HG03439 (cell line): ENCODE results near the gene L2HGDH.
"Not testable (repeated sequence)": the region's sequence is repeated elsewhere in the genome, so short reads cannot be mapped to it uniquely, and the experiment has no call there.

Source experiments
- ATAC-seq: cut with Tn5 transposase; IDR thresholded peaks from one replicate; pipeline ENCODE4 v1.9.1; 2021; ENCODE audit warnings: mild to moderate bottlenecking, moderate library complexity; ENCODE audit not compliant: unreplicated experiment

The L2HGDH gene

DNA sequence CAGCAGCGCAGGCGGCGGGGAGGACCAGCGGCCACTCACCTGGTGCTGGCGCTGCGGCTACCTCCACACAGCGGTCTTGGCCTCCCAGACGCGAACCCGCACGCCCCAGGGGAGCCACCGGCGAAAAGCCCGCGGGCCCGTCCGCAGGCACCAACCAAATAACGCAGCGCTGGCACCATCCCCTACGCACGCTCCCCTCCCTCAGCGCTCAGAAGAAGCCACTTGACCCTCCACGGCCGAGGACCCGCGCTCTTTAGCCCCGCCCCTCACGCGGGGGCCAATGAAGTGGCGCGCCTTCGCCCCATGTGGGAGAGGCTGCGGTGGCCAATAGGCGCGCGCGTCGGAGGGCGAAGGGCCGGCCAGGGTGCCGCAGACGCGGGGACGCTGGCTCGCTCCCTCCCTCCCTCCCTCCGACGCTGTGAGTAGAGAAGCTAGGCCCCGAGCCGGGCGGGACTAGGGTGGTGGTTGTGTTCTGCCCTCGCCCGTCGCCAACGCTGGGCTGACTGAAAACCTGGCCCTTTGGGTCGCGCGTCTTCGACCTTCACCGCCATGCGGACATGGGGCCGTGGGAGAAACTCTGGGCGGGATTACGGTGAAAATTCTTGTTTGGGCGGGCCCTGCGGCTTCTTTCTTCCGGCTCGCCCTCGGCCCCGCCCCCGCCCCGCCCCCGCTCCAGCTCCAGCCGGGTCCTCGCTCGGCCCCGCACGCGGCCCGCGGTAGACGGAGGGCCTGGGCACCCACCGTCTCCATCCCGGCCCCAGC, at the start of gene L2HGDH, which contains the start of gene DMAC2L:
L2HGDH (minus strand) TSS at position 258 of the 762 bp plus-strand sequence; CDS start at position 179, 79 bp downstream.
DMAC2L (plus strand) TSS at position 353 of the 762 bp plus-strand sequence. CDS start 9,164 bp downstream, outside the sequence.
- ATAC-seq: peak; percentile 94

DNA sequence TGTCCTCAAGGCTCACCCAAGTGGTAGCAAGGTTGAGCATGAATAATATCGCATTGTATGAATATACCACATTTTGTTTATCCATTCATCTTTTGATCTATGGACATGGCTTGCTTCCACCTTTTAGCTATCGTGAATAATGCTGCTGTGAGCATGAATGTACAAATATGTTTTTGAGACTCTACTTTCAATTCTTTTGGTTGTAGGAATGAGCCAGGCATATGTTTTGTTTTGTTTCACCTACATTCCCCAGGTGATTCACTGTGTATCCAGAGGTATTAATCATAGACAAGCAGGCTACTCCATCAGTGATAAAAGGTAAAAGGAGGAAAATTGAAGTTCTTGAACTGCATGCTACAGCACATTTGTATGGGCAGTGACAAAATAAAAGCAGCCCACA, 48.8 kb upstream of the L2HGDH start:
- ATAC-seq: no peak

GRCh38 chr14:50360093-50360492, 48.1 kb upstream of the L2HGDH start:
- ATAC-seq: no peak

DNA sequence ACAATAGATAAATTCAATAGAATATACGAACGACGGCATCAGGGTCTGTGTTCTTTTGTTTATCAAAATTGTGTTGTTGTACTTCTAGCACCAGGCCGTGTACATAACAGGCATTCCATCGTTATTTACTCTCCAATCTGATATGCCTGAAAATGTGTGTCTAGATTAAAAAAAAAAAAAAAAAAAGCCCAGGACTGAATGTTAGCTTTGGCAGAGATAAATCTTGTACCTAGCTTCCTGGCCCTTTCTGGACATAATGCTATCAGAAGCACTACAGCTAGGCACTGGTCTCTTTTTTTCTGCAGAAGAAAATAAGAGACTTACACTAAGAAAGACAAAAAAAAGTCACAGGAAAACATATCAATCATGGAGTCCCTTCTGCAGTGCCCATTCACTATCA, 47.6 kb upstream of the L2HGDH start:
- ATAC-seq: no peak

DNA sequence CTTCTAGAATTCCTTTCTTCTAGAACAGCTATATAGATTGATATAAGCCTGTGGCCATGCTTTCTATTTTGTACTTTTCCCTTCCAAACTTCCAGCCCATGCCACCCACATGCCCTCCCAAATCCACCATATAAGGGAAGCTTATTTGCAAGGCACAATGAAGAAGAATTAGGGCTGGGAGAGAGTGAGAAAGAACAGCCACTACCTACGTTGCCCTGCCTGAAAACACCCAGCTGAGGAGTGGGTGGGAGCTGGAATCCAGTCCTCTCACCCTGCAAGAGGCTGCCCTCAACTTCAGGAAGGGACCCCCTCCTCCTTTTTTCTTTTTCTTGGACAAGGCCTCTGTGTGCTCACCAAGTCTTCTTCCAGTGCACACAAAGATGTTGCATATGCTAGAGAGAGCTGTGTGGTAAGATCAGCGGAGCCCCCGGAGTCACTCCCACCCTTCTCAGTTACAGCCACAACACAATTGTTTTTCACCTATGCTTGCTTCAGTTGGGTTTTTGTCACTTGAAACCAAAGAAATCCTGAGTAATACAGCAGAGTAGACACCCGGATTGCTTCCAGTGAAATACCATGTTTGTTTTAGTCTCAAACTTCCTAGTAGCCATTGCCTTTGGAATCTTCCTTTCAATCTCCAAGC, 45.8 kb upstream of the L2HGDH start:
- no peak for ATAC-seq

GRCh38 chr14:50357124-50357523, 45.1 kb upstream of the L2HGDH start:
- ATAC-seq: no peak

- not testable (repeated sequence) for ATAC-seq
These were observed 44.3 kb upstream of the L2HGDH start for GRCh38 chr14:50356283-50356682.

GRCh38 chr14:50355692-50356091, 43.7 kb upstream of the L2HGDH start:
- ATAC-seq: no peak

DNA sequence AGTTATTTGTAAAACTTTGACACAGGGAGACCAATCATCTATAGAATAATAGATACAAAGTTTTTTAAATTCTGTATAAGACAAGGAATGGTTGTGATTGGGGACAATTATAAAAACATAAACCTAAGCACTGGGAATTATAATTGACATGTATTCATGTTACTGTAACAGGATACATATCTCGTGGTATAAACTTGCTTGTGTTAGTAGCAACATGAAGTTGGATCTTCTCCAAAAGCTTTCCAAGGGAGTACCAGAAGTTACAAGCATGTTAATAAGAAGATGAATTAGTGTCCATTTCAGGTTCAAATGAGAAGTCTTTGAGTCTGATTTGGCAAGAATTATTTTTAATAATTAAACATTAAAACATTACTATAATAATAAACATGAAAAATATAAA, 42.5 kb upstream of the L2HGDH start:
- ATAC-seq: no peak

GRCh38 chr14:50353126-50353525, 41.1 kb upstream of the L2HGDH start:
- no peak for ATAC-seq

DNA sequence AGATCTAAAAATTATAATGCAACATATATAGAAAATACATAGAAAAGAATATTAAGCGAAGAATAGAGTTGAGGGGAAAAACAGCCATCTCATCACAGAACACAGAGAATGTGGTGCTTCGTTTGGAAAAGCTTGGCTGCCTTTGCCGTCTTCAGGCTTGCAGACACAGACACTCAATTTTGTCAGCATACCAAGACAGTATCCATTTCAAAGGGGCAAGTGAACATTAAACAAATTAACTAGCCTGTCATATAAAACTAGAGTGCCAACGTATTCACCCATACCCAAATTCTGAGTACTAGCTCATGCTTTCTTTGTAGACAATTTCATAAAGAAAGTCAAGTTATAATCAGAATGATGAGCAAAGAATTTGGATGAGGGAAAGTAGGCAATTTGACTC, 40.6 kb upstream of the L2HGDH start:
- no peak for ATAC-seq

DNA sequence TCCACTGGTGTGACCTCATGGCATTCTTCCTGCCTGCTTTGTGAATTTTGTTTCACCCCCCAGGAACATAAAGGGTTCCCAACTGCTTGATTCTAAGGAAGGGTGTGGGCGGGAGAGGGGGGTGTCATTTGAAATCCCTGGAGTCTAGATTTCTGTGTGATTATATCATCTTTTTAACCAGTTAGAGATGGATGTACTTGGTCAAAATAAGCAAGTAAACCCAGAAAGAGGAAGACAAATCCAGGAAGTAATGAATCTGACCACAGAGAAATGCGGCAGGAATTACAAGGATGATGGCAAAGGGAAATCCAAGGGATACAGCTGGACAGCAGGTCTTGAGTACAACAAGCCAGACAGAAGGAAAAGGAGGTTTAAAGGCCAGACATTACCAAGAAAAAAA, 38.9 kb upstream of the L2HGDH start:
- ATAC-seq: no peak

DNA sequence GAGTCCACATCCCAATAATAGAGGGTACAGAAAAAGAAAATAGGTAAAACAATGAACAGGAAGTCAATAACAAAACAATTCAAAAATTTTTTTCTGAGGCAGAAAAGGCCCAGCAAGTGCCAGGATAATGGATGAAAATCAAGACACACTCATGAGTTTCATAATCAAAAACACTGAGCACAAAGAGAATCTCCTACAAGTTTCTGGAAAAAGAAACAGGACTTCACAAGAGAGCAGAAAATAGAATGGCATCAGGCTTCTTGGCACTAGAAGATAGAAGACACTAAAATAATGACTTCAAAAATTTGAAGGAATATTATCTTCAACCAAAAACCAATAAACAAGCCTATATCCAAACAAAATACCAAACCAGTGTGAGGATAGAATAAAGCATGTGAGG, 36.9 kb upstream of the L2HGDH start:
- ATAC-seq: no peak

- ATAC-seq: no peak
These were observed 35.5 kb upstream of the L2HGDH start for GRCh38 chr14:50347521-50347920.

GRCh38 chr14:50345846-50346422, 33.9 kb upstream of the L2HGDH start:
- no peak for ATAC-seq

- ATAC-seq: no peak
These were observed 33.0 kb upstream of the L2HGDH start for GRCh38 chr14:50344876-50345563.

GRCh38 chr14:50344116-50344775, 32.2 kb upstream of the L2HGDH start:
- ATAC-seq: peak; percentile 93

DNA sequence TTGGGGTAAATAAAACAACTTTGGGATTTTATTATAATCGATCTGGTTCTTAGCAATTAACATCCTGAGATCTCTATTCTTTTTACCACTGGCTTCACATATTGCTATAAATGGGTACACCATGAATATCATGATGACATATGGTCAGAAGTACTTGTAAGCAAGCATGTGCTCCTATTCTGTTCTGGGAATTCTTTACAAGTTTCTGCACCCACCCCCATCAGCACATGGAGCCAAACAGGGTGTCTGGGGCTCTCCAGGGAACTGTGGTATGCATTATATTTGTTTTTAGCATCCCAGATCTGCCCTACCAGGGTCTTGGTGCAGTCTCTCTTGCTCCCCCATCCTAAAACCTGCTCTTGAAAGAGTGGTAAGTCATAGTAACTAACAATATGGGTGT, 31.4 kb upstream of the L2HGDH start:
- ATAC-seq: no peak

DNA sequence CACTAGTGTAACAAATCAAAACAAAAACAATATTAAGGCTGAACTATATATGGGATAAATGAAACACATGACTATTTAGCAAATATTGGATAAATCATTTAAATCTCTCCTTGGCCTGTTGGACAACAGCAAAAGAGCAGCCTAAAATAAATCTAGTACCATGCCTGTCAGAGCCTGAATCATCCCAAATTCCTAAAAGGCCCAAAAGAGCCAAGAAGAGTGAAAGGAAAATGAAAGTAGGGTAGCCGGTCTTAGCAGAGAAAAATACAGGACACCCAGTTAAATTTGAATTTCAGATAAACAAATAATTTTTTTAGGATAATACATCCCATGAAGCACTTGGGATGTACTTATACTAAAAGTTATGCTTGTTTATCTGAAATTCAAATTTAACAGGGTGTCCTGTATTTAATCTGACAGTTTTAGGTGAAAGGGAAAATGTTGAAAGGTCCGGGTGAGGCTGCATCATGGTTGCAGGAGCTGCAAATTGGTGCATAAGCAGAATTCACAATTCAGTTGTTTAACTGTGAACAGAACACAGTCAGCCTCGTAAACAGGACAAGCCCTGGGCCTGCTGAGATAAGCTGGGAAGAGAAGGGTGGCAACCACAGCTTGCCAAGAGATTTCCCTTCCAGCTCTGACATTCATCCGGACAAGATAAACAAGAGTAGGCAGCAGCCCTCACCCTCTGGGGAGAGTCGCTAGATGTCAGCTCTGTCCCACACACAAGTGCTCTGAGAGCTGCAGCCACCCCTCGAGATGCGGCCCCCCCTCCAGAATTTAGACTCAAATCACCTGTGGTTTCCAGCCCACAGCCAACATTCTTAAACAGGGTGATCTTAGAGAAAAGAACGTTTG, 30.4 kb upstream of the L2HGDH start:
- ATAC-seq: no peak

- no peak for ATAC-seq
These were observed 28.9 kb upstream of the L2HGDH start for GRCh38 chr14:50340963-50341362.
